SK-N-SH treated with all-trans-retinoic acid at 6 μM for 48 hours (cell line): ENCODE results near the gene S100Z.

Source experiments
- ATAC-seq: fragments of 200-7000 bp; cut with Tn5 transposase; 3 replicates; pipeline ENCODE4 v1.9.1; 2020; ENCODE audit warnings: mild to moderate bottlenecking, moderate library complexity
- ARNTL ChIP-seq: fragments of 450-650 bp; formaldehyde crosslinking; IDR thresholded peaks from 2 replicates; pipeline ENCODE4 v1.5.0; 2020; ENCODE audit warnings: low read depth, mild to moderate bottlenecking, moderate library complexity, borderline replicate concordance
- BACH2 ChIP-seq: fragments of 250-450 bp; sonication (Bioruptor Pico); IDR thresholded peaks from 2 replicates; pipeline ENCODE4 v1.9.0; 2021; ENCODE audit warnings: mild to moderate bottlenecking, borderline replicate concordance
- CSDC2 ChIP-seq: fragments of 250-450 bp; sonication (Bioruptor Pico); IDR thresholded peaks from 2 replicates; pipeline ENCODE4 v1.5.0; 2020; ENCODE audit warnings: mild to moderate bottlenecking, moderate library complexity
- ESRRG ChIP-seq: fragments of 250-450 bp; sonication (Bioruptor Pico); IDR thresholded peaks from 2 replicates; pipeline ENCODE4 v1.6.1; 2021; ENCODE audit warnings: mild to moderate bottlenecking
- ISL1 ChIP-seq: fragments of 250-450 bp; sonication (Bioruptor Pico); IDR thresholded peaks from 2 replicates; pipeline ENCODE4 v2.1.2; 2022; ENCODE audit warnings: mild to moderate bottlenecking, moderate library complexity
- OSR1 ChIP-seq: fragments of 250-450 bp; sonication (Bioruptor Pico); IDR thresholded peaks from 2 replicates; pipeline ENCODE4 v1.8.0; 2022; ENCODE audit warnings: moderate library complexity, mild to moderate bottlenecking, inconsistent platforms
- PPARA ChIP-seq: fragments of 250-450 bp; sonication (Bioruptor Pico); IDR thresholded peaks from 2 replicates; pipeline ENCODE4 v1.5.0; 2020; ENCODE audit warnings: mild to moderate bottlenecking, borderline replicate concordance
- RARB ChIP-seq: fragments of 250-450 bp; sonication (Bioruptor Pico); IDR thresholded peaks from 2 replicates; pipeline ENCODE4 v1.8.0; 2021; ENCODE audit warnings: mild to moderate bottlenecking, moderate library complexity
- SNAI2 ChIP-seq: fragments of 250-450 bp; sonication (Bioruptor Pico); IDR thresholded peaks from 2 replicates; pipeline ENCODE4 v1.5.0; 2020; ENCODE audit warnings: mild to moderate bottlenecking, moderate library complexity
- TCF4 ChIP-seq: fragments of 250-450 bp; sonication (Bioruptor Pico); IDR thresholded peaks from 2 replicates; pipeline ENCODE4 v1.8.0; 2021; ENCODE audit warnings: mild to moderate bottlenecking, moderate library complexity, borderline replicate concordance
- TOX ChIP-seq: fragments of 250-450 bp; sonication (Bioruptor Pico); IDR thresholded peaks from 2 replicates; pipeline ENCODE4 v1.8.0; 2021; ENCODE audit warnings: mild to moderate bottlenecking, moderate library complexity, borderline replicate concordance
- ZC3H10 ChIP-seq: fragments of 250-450 bp; sonication (Bioruptor Pico); IDR thresholded peaks from 2 replicates; pipeline ENCODE4 v1.5.1; 2021; ENCODE audit warnings: mild to moderate bottlenecking, moderate library complexity
- ZFP3 ChIP-seq: fragments of 250-450 bp; sonication (Bioruptor Pico); IDR thresholded peaks from 2 replicates; pipeline ENCODE4 v1.5.0; 2020; ENCODE audit warnings: mild to moderate bottlenecking, moderate library complexity
- ZFP30 ChIP-seq: fragments of 450-650 bp; formaldehyde crosslinking; IDR thresholded peaks from 2 replicates; pipeline ENCODE4 v1.5.0; 2022; ENCODE audit warnings: mild to moderate bottlenecking, moderate library complexity
- ZNF565 ChIP-seq: fragments of 450-650 bp; formaldehyde crosslinking; conservative IDR thresholded peaks from 2 replicates; pipeline ENCODE4 v1.5.0; 2020; ENCODE audit warnings: low read depth, mild to moderate bottlenecking, moderate library complexity
- ZNF70 ChIP-seq: fragments of 450-650 bp; formaldehyde crosslinking; IDR thresholded peaks from 2 replicates; pipeline ENCODE4 v1.5.0; 2020; ENCODE audit warnings: mild to moderate bottlenecking, moderate library complexity
- ZNF8 ChIP-seq: fragments of 450-650 bp; formaldehyde crosslinking; IDR thresholded peaks from 2 replicates; pipeline ENCODE4 v1.5.0; 2020; ENCODE audit warnings: mild to moderate bottlenecking, moderate library complexity
- TF ChIP-seq, protein P1 (sequence below): fragments of 250-450 bp; sonication (Bioruptor Pico); IDR thresholded peaks from 2 replicates; pipeline ENCODE4 v1.5.1; 2020; ENCODE audit warnings: low read depth, mild to moderate bottlenecking, moderate library complexity
- TF ChIP-seq, protein P2 (sequence below): fragments of 250-450 bp; sonication (Bioruptor Pico); IDR thresholded peaks from 2 replicates; pipeline ENCODE4 v1.8.0; 2020; ENCODE audit warnings: mild to moderate bottlenecking, moderate library complexity, borderline replicate concordance
- TF ChIP-seq, protein P3 (sequence below): fragments of 250-450 bp; sonication (Bioruptor Pico); IDR thresholded peaks from 2 replicates; pipeline ENCODE4 v1.8.0; 2021; ENCODE audit warnings: low read depth, mild to moderate bottlenecking, moderate library complexity, borderline replicate concordance
- TF ChIP-seq, protein P4 (sequence below): fragments of 250-450 bp; sonication (Bioruptor Pico); IDR thresholded peaks from 2 replicates; pipeline ENCODE4 v1.5.1; 2021; ENCODE audit warnings: mild to moderate bottlenecking, moderate library complexity
- TF ChIP-seq, protein P5 (sequence below): fragments of 250-450 bp; sonication (Bioruptor Pico); IDR thresholded peaks from 2 replicates; pipeline ENCODE4 v1.5.0; 2020; ENCODE audit warnings: mild to moderate bottlenecking, moderate library complexity

The S100Z gene

DNA sequence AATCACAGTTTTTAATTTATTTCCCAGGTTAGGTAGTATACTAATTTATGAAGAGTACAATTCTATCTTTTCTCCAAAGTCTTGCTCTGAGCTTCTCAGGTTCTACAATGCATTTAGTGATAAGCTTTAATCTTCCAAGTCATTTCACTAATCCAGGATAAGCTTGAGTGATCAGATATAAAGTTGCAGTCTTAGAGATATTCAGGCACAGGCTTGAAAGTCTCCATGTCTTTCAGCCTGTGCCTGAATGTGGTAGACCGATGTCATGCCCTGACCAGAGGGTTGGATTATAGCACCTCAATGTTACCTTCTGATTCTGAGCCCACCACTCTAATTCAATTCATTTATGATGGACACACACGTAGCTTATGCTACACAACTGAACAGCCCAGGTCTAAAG is 106.2 kb downstream of the S100Z start:
- no peak for ATAC-seq
- TF ChIP-seq BACH2 (CRISPR knock-in tag), result no peak
- TF ChIP-seq, protein P1, sequence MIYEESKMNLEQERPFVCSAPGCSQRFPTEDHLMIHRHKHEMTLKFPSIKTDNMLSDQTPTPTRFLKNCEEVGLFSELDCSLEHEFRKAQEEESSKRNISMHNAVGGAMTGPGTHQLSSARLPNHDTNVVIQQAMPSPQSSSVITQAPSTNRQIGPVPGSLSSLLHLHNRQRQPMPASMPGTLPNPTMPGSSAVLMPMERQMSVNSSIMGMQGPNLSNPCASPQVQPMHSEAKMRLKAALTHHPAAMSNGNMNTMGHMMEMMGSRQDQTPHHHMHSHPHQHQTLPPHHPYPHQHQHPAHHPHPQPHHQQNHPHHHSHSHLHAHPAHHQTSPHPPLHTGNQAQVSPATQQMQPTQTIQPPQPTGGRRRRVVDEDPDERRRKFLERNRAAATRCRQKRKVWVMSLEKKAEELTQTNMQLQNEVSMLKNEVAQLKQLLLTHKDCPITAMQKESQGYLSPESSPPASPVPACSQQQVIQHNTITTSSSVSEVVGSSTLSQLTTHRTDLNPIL (CRISPR knock-in tag), result no peak
- TF ChIP-seq ISL1 (CRISPR knock-in tag), result no peak
- TF ChIP-seq SNAI2 (CRISPR knock-in tag), result no peak
- TF ChIP-seq, protein P2, sequence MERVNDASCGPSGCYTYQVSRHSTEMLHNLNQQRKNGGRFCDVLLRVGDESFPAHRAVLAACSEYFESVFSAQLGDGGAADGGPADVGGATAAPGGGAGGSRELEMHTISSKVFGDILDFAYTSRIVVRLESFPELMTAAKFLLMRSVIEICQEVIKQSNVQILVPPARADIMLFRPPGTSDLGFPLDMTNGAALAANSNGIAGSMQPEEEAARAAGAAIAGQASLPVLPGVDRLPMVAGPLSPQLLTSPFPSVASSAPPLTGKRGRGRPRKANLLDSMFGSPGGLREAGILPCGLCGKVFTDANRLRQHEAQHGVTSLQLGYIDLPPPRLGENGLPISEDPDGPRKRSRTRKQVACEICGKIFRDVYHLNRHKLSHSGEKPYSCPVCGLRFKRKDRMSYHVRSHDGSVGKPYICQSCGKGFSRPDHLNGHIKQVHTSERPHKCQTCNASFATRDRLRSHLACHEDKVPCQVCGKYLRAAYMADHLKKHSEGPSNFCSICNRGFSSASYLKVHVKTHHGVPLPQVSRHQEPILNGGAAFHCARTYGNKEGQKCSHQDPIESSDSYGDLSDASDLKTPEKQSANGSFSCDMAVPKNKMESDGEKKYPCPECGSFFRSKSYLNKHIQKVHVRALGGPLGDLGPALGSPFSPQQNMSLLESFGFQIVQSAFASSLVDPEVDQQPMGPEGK (CRISPR knock-in tag), result no peak
- TF ChIP-seq CSDC2 (CRISPR knock-in tag), result no peak
- TF ChIP-seq PPARA (CRISPR knock-in tag), result no peak
- TF ChIP-seq ZNF70 (CRISPR knock-in tag), result no peak
- TF ChIP-seq ZNF8 (CRISPR knock-in tag), result no peak
- TF ChIP-seq, protein P3, sequence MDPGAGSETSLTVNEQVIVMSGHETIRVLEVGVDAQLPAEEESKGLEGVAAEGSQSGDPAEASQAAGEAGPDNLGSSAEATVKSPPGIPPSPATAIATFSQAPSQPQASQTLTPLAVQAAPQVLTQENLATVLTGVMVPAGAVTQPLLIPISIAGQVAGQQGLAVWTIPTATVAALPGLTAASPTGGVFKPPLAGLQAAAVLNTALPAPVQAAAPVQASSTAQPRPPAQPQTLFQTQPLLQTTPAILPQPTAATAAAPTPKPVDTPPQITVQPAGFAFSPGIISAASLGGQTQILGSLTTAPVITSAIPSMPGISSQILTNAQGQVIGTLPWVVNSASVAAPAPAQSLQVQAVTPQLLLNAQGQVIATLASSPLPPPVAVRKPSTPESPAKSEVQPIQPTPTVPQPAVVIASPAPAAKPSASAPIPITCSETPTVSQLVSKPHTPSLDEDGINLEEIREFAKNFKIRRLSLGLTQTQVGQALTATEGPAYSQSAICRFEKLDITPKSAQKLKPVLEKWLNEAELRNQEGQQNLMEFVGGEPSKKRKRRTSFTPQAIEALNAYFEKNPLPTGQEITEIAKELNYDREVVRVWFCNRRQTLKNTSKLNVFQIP (CRISPR knock-in tag), result no peak
- no peak for TF ChIP-seq ZNF565
- TF ChIP-seq ZFP30 (CRISPR knock-in tag), result no peak
- no peak for TF ChIP-seq ZFP3 (CRISPR knock-in tag)
- TF ChIP-seq, protein P4, sequence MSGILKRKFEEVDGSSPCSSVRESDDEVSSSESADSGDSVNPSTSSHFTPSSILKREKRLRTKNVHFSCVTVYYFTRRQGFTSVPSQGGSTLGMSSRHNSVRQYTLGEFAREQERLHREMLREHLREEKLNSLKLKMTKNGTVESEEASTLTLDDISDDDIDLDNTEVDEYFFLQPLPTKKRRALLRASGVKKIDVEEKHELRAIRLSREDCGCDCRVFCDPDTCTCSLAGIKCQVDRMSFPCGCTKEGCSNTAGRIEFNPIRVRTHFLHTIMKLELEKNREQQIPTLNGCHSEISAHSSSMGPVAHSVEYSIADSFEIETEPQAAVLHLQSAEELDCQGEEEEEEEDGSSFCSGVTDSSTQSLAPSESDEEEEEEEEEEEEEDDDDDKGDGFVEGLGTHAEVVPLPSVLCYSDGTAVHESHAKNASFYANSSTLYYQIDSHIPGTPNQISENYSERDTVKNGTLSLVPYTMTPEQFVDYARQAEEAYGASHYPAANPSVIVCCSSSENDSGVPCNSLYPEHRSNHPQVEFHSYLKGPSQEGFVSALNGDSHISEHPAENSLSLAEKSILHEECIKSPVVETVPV, result no peak
- no peak for TF ChIP-seq OSR1 (CRISPR knock-in tag)
- no peak for TF ChIP-seq TOX
- TF ChIP-seq TCF4 (CRISPR knock-in tag), result no peak
- no peak for TF ChIP-seq ZC3H10
- TF ChIP-seq, protein P5, sequence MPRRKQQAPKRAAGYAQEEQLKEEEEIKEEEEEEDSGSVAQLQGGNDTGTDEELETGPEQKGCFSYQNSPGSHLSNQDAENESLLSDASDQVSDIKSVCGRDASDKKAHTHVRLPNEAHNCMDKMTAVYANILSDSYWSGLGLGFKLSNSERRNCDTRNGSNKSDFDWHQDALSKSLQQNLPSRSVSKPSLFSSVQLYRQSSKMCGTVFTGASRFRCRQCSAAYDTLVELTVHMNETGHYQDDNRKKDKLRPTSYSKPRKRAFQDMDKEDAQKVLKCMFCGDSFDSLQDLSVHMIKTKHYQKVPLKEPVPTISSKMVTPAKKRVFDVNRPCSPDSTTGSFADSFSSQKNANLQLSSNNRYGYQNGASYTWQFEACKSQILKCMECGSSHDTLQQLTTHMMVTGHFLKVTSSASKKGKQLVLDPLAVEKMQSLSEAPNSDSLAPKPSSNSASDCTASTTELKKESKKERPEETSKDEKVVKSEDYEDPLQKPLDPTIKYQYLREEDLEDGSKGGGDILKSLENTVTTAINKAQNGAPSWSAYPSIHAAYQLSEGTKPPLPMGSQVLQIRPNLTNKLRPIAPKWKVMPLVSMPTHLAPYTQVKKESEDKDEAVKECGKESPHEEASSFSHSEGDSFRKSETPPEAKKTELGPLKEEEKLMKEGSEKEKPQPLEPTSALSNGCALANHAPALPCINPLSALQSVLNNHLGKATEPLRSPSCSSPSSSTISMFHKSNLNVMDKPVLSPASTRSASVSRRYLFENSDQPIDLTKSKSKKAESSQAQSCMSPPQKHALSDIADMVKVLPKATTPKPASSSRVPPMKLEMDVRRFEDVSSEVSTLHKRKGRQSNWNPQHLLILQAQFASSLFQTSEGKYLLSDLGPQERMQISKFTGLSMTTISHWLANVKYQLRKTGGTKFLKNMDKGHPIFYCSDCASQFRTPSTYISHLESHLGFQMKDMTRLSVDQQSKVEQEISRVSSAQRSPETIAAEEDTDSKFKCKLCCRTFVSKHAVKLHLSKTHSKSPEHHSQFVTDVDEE (CRISPR knock-in tag), result no peak
- TF ChIP-seq, all 23 proteins: peak for 0

GRCh38 chr5:76958991-76959767 is 109.4 kb downstream of the S100Z start:
- ATAC-seq, result peak; percentile 74
- TF ChIP-seq TOX, result no peak
- TF ChIP-seq, all 23 proteins: peak for 0

DNA sequence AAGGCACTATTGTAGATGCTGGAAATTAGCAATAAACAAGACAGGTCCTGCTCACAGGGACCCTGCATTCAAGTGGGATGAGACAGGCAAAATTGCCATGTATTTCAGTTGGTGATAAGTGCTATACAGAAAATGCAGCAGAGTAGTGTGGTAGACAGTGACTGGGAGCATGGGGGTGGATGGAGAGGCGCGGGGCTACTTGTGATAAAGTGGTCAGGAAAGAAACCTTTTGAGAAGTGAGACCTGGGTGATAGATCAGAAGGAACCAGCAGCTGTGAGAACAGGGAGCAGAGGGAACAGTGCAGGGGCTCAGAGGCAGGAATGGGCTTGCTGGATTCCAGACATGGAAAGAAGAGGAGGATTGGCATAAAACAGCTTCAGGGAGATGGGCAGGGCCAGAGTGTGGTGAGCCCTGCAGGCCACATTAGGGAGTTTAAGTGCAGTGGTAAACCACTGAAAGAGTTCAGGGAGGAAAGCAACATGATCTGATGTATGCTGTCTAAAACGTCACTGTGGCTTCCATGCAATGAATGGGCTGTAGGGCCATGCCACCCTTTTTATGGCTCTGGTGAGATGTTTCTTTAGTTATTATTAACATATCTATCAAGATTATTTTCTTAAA is 110.3 kb downstream of the S100Z start:
- TF ChIP-seq ZNF70 (CRISPR knock-in tag) (no peak), ESRRG (CRISPR knock-in tag) (no peak), RARB (CRISPR knock-in tag) (no peak), PPARA (CRISPR knock-in tag) (no peak), ARNTL (no peak), TOX (no peak), ZNF8 (CRISPR knock-in tag) (no peak), SNAI2 (CRISPR knock-in tag) (no peak), ZFP3 (CRISPR knock-in tag) (no peak), ZNF565 (no peak), TCF4 (CRISPR knock-in tag) (no peak), ZC3H10 (no peak), BACH2 (CRISPR knock-in tag) (no peak)
- TF ChIP-seq, protein P1 (CRISPR knock-in tag), result no peak
- TF ChIP-seq, protein P4, result no peak
- ATAC-seq, result peak; percentile 34; the same call in 1 of the 3 replicates
